Measurements from ENCODE around the gene TAF6L. TPM values are rescaled to one million over a fixed set of nuclear protein-coding genes. Genes with fewer than 3 reads are reported as not detected.
A peak's percentile ranks its signal among the peaks of the same experiment; 100 is the strongest.
"Not testable (repeated sequence)": the region's sequence is repeated elsewhere in the genome, so short reads cannot be mapped to it uniquely, and the experiment has no call there.

The TAF6L gene
- total and polyA plus RNA-seq, 2 donors (not counting 3 experiments of a cell fraction or from before 2014, with no cell fraction given), result 28.9 to 33.3 TPM

DNA sequence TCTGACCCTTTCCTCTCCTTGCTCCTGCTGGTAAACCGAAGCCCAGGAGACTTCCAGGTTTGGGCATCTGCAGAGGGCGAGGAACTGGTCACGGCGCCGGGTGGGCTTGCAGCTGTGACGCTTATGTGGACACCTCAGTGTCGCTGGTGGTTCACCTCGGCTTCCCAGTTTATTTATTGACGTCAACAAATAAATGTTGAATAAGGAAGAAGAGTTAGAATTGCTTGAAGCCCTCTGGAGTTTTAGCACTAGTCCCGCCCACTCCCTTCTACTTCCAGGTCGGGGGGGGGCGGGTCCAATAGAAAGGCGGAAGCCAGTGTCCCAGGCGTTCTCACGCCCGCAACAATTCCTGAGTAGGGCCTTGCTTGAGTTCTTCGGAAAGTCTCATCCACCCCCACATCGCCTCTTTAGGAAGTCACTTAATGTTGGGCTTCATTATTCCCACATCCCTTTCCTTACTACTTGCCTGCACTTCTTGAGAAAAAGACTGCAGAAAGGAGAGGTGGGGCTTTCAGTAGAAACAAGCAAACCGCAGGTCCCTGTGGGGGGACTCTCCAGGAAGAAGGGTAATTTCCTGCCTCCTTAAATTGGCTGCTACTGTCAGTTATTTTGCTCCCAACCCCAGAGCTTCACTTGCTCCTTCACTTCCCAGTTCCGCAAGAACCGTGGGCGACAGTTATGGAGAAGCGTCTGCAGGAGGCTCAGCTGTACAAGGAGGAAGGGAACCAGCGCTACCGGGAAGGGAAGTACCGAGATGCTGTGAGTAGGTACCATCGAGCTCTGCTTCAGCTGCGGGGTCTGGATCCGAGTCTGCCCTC is 42.8 kb upstream of the TAF6L start, which contains the start of gene TTC9C:
Gene TTC9C (plus strand): TSS at position 316 of the 818 bp plus-strand sequence. CDS start 363 bp downstream, at position 679.
- H3K27ac ChIP-seq (ENCODE audit: insufficient read depth, low read depth, low read length), result peak within 1 kb of the TSS; percentile 67
- H3K36me3 ChIP-seq (ENCODE audit: control insufficient read depth in 2 of 2, extremely low read depth in 1 of 2, insufficient read depth in 2 of 2, low read length in 2 of 2), result peaks cover 0 to 14% of the 10 kb centered on the region in 2 experiments
- peaks cover 71% of the 10 kb centered on the region for H3K79me2 ChIP-seq (ENCODE audit: control insufficient read depth, insufficient read depth, low read length)
- TF ChIP-seq POLR2AphosphoS5 (IDR thresholded peaks at IDR 0.05; ENCODE audit: insufficient read depth, low read depth, low read length), result peak; percentile 45
- TF ChIP-seq GATA2 (IDR thresholded peaks at IDR 0.05; ENCODE audit: insufficient read depth, insufficient read length, low read depth, low read length), result no peak
- TF ChIP-seq POLR2A (IDR thresholded peaks at IDR 0.05; ENCODE audit: low read depth, low read length), result peak; percentile 70
- TF ChIP-seq EZH2 (IDR thresholded peaks at IDR 0.05; ENCODE audit: borderline replicate concordance, low read depth, low read length, severe bottlenecking), result no peak
- TF ChIP-seq, protein P1, sequence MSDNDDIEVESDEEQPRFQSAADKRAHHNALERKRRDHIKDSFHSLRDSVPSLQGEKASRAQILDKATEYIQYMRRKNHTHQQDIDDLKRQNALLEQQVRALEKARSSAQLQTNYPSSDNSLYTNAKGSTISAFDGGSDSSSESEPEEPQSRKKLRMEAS (IDR thresholded peaks at IDR 0.05; ENCODE audit: insufficient read depth, insufficient read length), result no peak
- no peak for TF ChIP-seq FOS (IDR thresholded peaks at IDR 0.05; ENCODE audit: borderline replicate concordance, insufficient read depth, low read length)
- no peak for TF ChIP-seq MYC (IDR thresholded peaks at IDR 0.05; ENCODE audit: low read depth, low read length)
- no peak for TF ChIP-seq JUN (IDR thresholded peaks at IDR 0.05; ENCODE audit: borderline replicate concordance, insufficient read depth, insufficient read length, low read depth)
- TF ChIP-seq, protein P2, sequence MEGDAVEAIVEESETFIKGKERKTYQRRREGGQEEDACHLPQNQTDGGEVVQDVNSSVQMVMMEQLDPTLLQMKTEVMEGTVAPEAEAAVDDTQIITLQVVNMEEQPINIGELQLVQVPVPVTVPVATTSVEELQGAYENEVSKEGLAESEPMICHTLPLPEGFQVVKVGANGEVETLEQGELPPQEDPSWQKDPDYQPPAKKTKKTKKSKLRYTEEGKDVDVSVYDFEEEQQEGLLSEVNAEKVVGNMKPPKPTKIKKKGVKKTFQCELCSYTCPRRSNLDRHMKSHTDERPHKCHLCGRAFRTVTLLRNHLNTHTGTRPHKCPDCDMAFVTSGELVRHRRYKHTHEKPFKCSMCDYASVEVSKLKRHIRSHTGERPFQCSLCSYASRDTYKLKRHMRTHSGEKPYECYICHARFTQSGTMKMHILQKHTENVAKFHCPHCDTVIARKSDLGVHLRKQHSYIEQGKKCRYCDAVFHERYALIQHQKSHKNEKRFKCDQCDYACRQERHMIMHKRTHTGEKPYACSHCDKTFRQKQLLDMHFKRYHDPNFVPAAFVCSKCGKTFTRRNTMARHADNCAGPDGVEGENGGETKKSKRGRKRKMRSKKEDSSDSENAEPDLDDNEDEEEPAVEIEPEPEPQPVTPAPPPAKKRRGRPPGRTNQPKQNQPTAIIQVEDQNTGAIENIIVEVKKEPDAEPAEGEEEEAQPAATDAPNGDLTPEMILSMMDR (IDR thresholded peaks at IDR 0.05; ENCODE audit: extremely low read depth in 1 of 2, insufficient read depth in 1 of 2, low read depth in 1 of 2, low read length in 2 of 2), result no peak
- H2AFZ ChIP-seq (ENCODE audit: low read depth, low read length), result peak within 1 kb of the TSS; percentile 86
- no peaks in the 10 kb centered on the region for H3K9me1 ChIP-seq (replicated peaks; ENCODE audit: control insufficient read depth, extremely low read depth, insufficient read depth, low read length)
- H3K4me1 ChIP-seq (ENCODE audit: control insufficient read depth, extremely low read depth, insufficient read depth, low read length), result peaks cover 15% of the 10 kb centered on the region
- intact Hi-C loops (cut with micrococcal nuclease), result loop anchor here (1.0 to 5.0 kb wide), 5 partner anchors 25 to 154 kb away; partner anchors contain the start of genes POLR2G and SLC3A2
- H3K9ac ChIP-seq (replicated peaks; ENCODE audit: extremely low read depth, insufficient read depth, low read length), result peak within 1 kb of the TSS; percentile 82
- H3K4me2 ChIP-seq (ENCODE audit: insufficient read depth, low read length), result peak within 1 kb of the TSS; percentile 93
- peak; percentile 88 for DNase-seq (ENCODE audit: low read depth, low spot score)
- dilution Hi-C loops (cut with MboI; ENCODE audit: extremely low pct_ligation_motif_present, low sequenced_read_pairs), result no loop called here
- POLR2A ChIA-PET, result interaction anchor here (1.0 to 3.2 kb wide), 6 partner anchors 33 to 153 kb away, joined by 3 to 25 read pairs (median 6); partner anchors contain the start of genes C11orf98, CSKMT, POLR2G and SLC3A2
- H3K4me3 ChIP-seq (replicated peaks in 1 of 3; ENCODE audit: insufficient read depth in 1 of 3, low read depth in 1 of 3, low read length in 3 of 3), result peak within 1 kb of the TSS; percentile 71 to 99 (median 94)
- H3K27me3 ChIP-seq (ENCODE audit: control insufficient read depth in 2 of 2, insufficient read depth in 2 of 2, low read length in 2 of 2), result no peaks in the 10 kb centered on the region
- FAIRE-seq, result peak; percentile 55
- CTCF ChIA-PET, result interaction anchor here (1.0 to 4.5 kb wide), 6 partner anchors 13 to 153 kb away, joined by 3 to 39 read pairs (median 7); partner anchors contain the start of genes SLC3A2, TAF6L, TMEM179B and ZBTB3
- no peaks in the 10 kb centered on the region for H4K20me1 ChIP-seq (replicated peaks; ENCODE audit: control insufficient read depth, extremely low read depth, insufficient read depth, low read length)
- no peaks in the 10 kb centered on the region for H3K9me3 ChIP-seq (replicated peaks; ENCODE audit: control insufficient read depth, insufficient read depth, low read length)
- BruUV-seq (replicated peaks), result TSS peak; percentile 71

DNA sequence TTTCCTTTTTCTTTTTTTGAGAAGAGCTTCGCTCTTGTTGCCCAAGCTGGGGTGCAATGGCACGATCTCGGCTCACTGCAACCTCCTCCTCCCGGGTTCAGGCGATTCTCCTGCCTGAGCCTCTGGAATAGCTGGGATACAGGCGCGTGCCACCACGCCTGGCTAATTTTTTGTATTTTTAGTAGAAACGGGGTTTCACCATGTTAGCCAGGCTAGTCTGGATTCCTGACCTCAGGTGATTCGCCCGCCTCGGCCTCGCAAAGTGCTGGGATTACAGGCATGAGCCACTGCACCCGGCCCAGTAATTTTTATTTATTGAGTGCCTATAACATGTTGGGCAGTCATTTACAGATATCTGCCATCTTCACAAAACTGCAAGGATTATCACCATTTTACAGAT is 41.1 kb upstream of the TAF6L start:
- CTCF ChIA-PET, result interaction anchor here (1.3 to 4.5 kb wide), 3 partner anchors 23 to 56 kb away, joined by 3 to 39 read pairs (median 8); partner anchors contain the start of genes TMEM179B and ZBTB3
- H3K4me1 ChIP-seq (ENCODE audit: control insufficient read depth, extremely low read depth, insufficient read depth, low read length); H3K36me3 ChIP-seq (ENCODE audit: control insufficient read depth in 2 of 2, extremely low read depth in 1 of 2, insufficient read depth in 2 of 2, low read length in 2 of 2); H2AFZ ChIP-seq (ENCODE audit: low read depth, low read length); BruUV-seq (replicated peaks); dilution Hi-C loops (cut with MboI; ENCODE audit: extremely low pct_ligation_motif_present, low sequenced_read_pairs); H3K9me1 ChIP-seq (replicated peaks; ENCODE audit: control insufficient read depth, extremely low read depth, insufficient read depth, low read length); FAIRE-seq; H3K27me3 ChIP-seq (ENCODE audit: control insufficient read depth in 2 of 2, insufficient read depth in 2 of 2, low read length in 2 of 2); intact Hi-C loops (cut with micrococcal nuclease); H4K20me1 ChIP-seq (replicated peaks; ENCODE audit: control insufficient read depth, extremely low read depth, insufficient read depth, low read length); H3K27ac ChIP-seq (ENCODE audit: insufficient read depth, low read depth, low read length); H3K9ac ChIP-seq (replicated peaks; ENCODE audit: extremely low read depth, insufficient read depth, low read length); H3K9me3 ChIP-seq (replicated peaks; ENCODE audit: control insufficient read depth, insufficient read depth, low read length); DNase-seq (ENCODE audit: low read depth, low spot score): not testable (repeated sequence)
- Histone ChIP-seq H3K4me3 (replicated peaks in 1 of 3; ENCODE audit: insufficient read depth in 1 of 3, low read depth in 1 of 3, low read length in 3 of 3) (peak overlapping the region in 1 of 3 experiments; percentile 94), H3K4me2 (ENCODE audit: insufficient read depth, low read length) (peak overlapping the region; percentile 85), H3K79me2 (ENCODE audit: control insufficient read depth, insufficient read depth, low read length) (peaks cover 54% of the 10 kb centered on the region)
- POLR2A ChIA-PET, result interaction anchor here (0.6 to 1.5 kb wide), 3 partner anchors 29 to 125 kb away, joined by 4 to 8 read pairs (median 7); no protein-coding TSS in a partner anchor
